HepG2 (cell line): ENCODE results near the gene PSMD9. TPM values are rescaled to one million over a fixed set of nuclear protein-coding genes. Genes with fewer than 3 reads are reported as not detected.
A peak's percentile ranks its signal among the peaks of the same experiment; 100 is the strongest.

ENCODE experiments used
- AFF4 ChIP-seq: sonication (generic); formaldehyde crosslinking; IDR thresholded peaks from 2 replicates; pipeline ENCODE4 v1.4.0; 2020; ENCODE audit warnings: missing genetic modification reagents
- AKNA ChIP-seq: sonication (generic); formaldehyde crosslinking; IDR thresholded peaks from 2 replicates; pipeline ENCODE4 v1.4.0; 2020; ENCODE audit warnings: missing genetic modification reagents, borderline replicate concordance
- DPF2 ChIP-seq: sonication (generic); formaldehyde crosslinking; IDR thresholded peaks from 2 replicates; pipeline ENCODE4 v1.4.0; 2020; ENCODE audit warnings: mild to moderate bottlenecking, low read depth, missing genetic modification reagents, borderline replicate concordance
- KAT7 ChIP-seq: IDR thresholded peaks from 2 replicates; pipeline ENCODE4 v1.6.1; 2018; ENCODE audit warnings: borderline replicate concordance, missing compliant biosample characterization
- POGK ChIP-seq: sonication (generic); formaldehyde crosslinking; conservative IDR thresholded peaks from 2 replicates; pipeline ENCODE4 v1.8.0; 2022; ENCODE audit warnings: mild to moderate bottlenecking, moderate library complexity, missing genetic modification reagents
- RFX5 ChIP-seq: IDR thresholded peaks from 2 replicates; pipeline ENCODE4 v1.6.1; 2011; ENCODE audit warnings: low read depth, low read length, improper control_type of control experiment
- ZIK1 ChIP-seq: sonication (generic); formaldehyde crosslinking; IDR thresholded peaks from 2 replicates; pipeline ENCODE4 v1.5.0; 2020; ENCODE audit warnings: mild to moderate bottlenecking, low read depth, missing genetic modification reagents, borderline replicate concordance
- ZNF337 ChIP-seq: sonication (generic); formaldehyde crosslinking; IDR thresholded peaks from 2 replicates; pipeline ENCODE4 v1.5.1; 2020; ENCODE audit warnings: missing genetic modification reagents, low read depth, mild to moderate bottlenecking, borderline replicate concordance
- ZNF512 ChIP-seq: sonication (generic); formaldehyde crosslinking; IDR thresholded peaks from 2 replicates; pipeline ENCODE4 v1.4.0; 2020; ENCODE audit warnings: mild to moderate bottlenecking, missing genetic modification reagents
- ZNF75D ChIP-seq: sonication (generic); formaldehyde crosslinking; IDR thresholded peaks from 2 replicates; pipeline ENCODE4 v1.8.1; 2023; ENCODE audit warnings: missing genetic modification reagents, mild to moderate bottlenecking, borderline replicate concordance
- ZNF772 ChIP-seq: sonication (generic); formaldehyde crosslinking; IDR thresholded peaks from 2 replicates; pipeline ENCODE4 v1.5.0; 2020; ENCODE audit warnings: mild to moderate bottlenecking, missing genetic modification reagents
- polyA plus RNA-seq, 8 experiments: library from polyadenylated mRNA; depleted of rRNA in 3 of 8; stranded (reverse) in 7 of 8; unstranded in 1 of 8; fragments of >200 nt; fragmentation: Illumina TruSeq in 4 of 8; extraction: Trizol in 4 of 8; gene quantifications; 2 replicates each; pipeline versions ENCODE4 v1.2.1 to v1.2.3, GENCODE V29; 2011 to 2016; ENCODE audit warnings: low read depth in 4 of 8, missing spikeins in 1 of 8, mixed read lengths in 1 of 8; ENCODE audit not compliant: insufficient read depth in 1 of 8
- total RNA-seq, 5 experiments: library from RNA; depleted of rRNA; stranded (reverse); fragments of >200 nt; fragmentation: Illumina TruSeq; extraction: Trizol; gene quantifications; 2 replicates each; pipeline ENCODE4 v1.2.3, GENCODE V29; 2016; ENCODE audit warnings: low read depth in 1 of 5

The PSMD9 gene
- total and polyA plus RNA-seq, 2 of the 13 experiments (the other 11 are each of a cell fraction or from before 2014, with no cell fraction given), result 41.4 to 61.1 TPM

- TF ChIP-seq ZNF512, result no peak
- peak; percentile 47; the same call in 1 of the 2 replicates for TF ChIP-seq ZNF772 (CRISPR knock-in tag)
- TF ChIP-seq KAT7 (CRISPR knock-in tag), result peak; percentile 72; the same call in 1 of the 2 replicates
- no peak for TF ChIP-seq ZIK1 (CRISPR knock-in tag)
- peak; percentile 83 for TF ChIP-seq ZNF337 (CRISPR knock-in tag)
- peak; percentile 62; the same call in 1 of the 2 replicates for TF ChIP-seq AFF4
- TF ChIP-seq AKNA (CRISPR knock-in tag), result no peak
- no peak for TF ChIP-seq DPF2
- 0 out of 2 replicates have a peak, but pooled peaks have one; percentile 45 for TF ChIP-seq RFX5
- no peak for TF ChIP-seq ZNF75D (CRISPR knock-in tag)
- TF ChIP-seq POGK (CRISPR knock-in tag), result peak; percentile 21; the same call in 1 of the 2 replicates
Observed at GRCh38 chr12:121858662-121859572, 29.7 kb upstream of the PSMD9 start, which contains the start of gene HPD (continued).
